Measurements from ENCODE around the gene ADAMTS8.

GRCh38 chr11:130418756-130419155 is 9.7 kb downstream of the ADAMTS8 start:
- TF ChIP-seq CTCF (IDR thresholded peaks at IDR 0.05; ENCODE audit: low read depth, low read length) (no peak), EZH2phosphoT487 (IDR thresholded peaks at IDR 0.05; ENCODE audit: low read depth) (no peak)

Measured in OCI-LY3 (cell line).